SU-DHL-6 (cell line): Measurements from ENCODE around the gene PAIP1.

Experiments used
- H2AFZ ChIP-seq: fragments of 200-600 bp; sonication (generic); 2 replicates; pipeline ENCODE4 v1.6.1; 2014; ENCODE audit warnings: low read depth, mild to moderate bottlenecking, moderate library complexity, mixed read lengths, antibody characterized with exemption, low read length; ENCODE audit not compliant: severe bottlenecking
- H3F3A ChIP-seq: fragments of 200-600 bp; shearing (Covaris generic); 2 replicates; pipeline ENCODE4 v1.6.0; 2016; ENCODE audit warnings: antibody characterized with exemption, mild to moderate bottlenecking; ENCODE audit not compliant: insufficient read depth
- H3K27ac ChIP-seq: fragments of 200-600 bp; sonication (generic); 2 replicates; pipeline ENCODE4 v1.5.1; 2016; ENCODE audit warnings: low read depth, mild to moderate bottlenecking, low read length, moderate library complexity, mixed read lengths
- H3K27me3 ChIP-seq: fragments of 200-600 bp; sonication (generic), shearing (Covaris generic); 2 replicates; pipeline ENCODE4 v1.6.0; 2014; ENCODE audit warnings: mild to moderate bottlenecking, low read length
- H3K36me3 ChIP-seq: fragments of 200-600 bp; sonication (generic); 2 replicates; pipeline ENCODE4 v1.6.1; 2014; ENCODE audit warnings: mild to moderate bottlenecking, low read length, mixed read lengths
- H3K4me2 ChIP-seq: fragments of 300-600, 200-600 bp; shearing (Covaris generic), sonication (generic); 2 replicates; pipeline ENCODE4 v1.6.0; 2014; ENCODE audit warnings: low read length, low read depth, mild to moderate bottlenecking; ENCODE audit not compliant: poor library complexity, severe bottlenecking
- H3K4me3 ChIP-seq: fragments of 200-600 bp; sonication (generic); 2 replicates; pipeline ENCODE4 v1.5.1; 2014; ENCODE audit warnings: antibody characterized with exemption, low read length, mild to moderate bottlenecking, mixed read lengths; ENCODE audit not compliant: insufficient read depth, poor library complexity, severe bottlenecking
- H3K79me2 ChIP-seq: fragments of 200-600 bp; sonication (generic); 2 replicates; pipeline ENCODE4 v1.6.1; 2014; ENCODE audit warnings: mild to moderate bottlenecking, low read length, moderate library complexity; ENCODE audit not compliant: insufficient read depth
- H3K9ac ChIP-seq: fragments of 200-600 bp; sonication (generic); 2 replicates; pipeline ENCODE4 v1.7.0; 2014; ENCODE audit warnings: mild to moderate bottlenecking, low read length
- H3K9me2 ChIP-seq: fragments of 200-600 bp; sonication (generic); replicated peaks from 2 replicates; pipeline ENCODE4 v1.6.1; 2014; ENCODE audit warnings: low read length; ENCODE audit not compliant: insufficient read depth
- H3K9me3 ChIP-seq: fragments of 200-600 bp; sonication (generic); 2 replicates; pipeline ENCODE4 v1.6.1; 2014; ENCODE audit warnings: low read length, mixed read lengths; ENCODE audit not compliant: insufficient read depth
- H4K20me1 ChIP-seq: fragments of 200-600 bp; sonication (generic); 2 replicates; pipeline ENCODE4 v1.6.1; 2014; ENCODE audit warnings: low read depth, mild to moderate bottlenecking, antibody characterized with exemption, low read length, moderate library complexity, mixed read lengths
- CTCF ChIP-seq: fragments of 200-600 bp; sonication (generic); IDR thresholded peaks from one replicate; pipeline ENCODE4 v1.5.1; 2017; ENCODE audit warnings: antibody characterized with exemption, mild to moderate bottlenecking, low read length, moderate library complexity; ENCODE audit not compliant: insufficient read depth, poor library complexity, severe bottlenecking
- EZH2phosphoT487 ChIP-seq: fragments of 200-600 bp; sonication (generic), shearing (Covaris generic); conservative IDR thresholded peaks from 2 replicates; pipeline ENCODE4 v1.6.1; 2018; ENCODE audit warnings: mild to moderate bottlenecking, antibody characterized with exemption, low read length, moderate library complexity, mixed read lengths

The PAIP1 gene

DNA sequence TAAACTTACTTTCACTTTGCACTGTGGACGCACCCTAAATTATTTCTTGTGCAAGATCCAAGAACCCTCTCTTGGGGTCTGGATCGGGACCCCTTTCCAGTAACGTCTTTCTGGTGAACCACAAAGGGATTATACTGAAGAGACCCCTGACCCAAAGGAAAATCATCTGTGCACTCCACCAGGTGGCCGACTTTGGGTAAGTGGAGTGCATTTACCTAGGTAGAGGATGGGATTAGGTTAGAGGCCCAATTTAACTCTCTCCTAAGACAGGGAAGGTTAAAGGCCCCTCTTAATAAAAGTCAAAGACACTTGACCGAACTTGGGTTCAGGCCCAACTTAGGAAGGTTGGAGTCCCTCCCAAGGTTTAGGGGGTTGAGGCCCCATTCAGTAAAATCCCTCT is 8.2 kb upstream of the PAIP1 start:
- Histone ChIP-seq H3K9ac (no peak overlapping the region), H3K9me3 (no peaks in the 10 kb centered on the region), H3K4me3 (no peak overlapping the region), H3K9me2 (no peaks in the 10 kb centered on the region), H3K27me3 (no peaks in the 10 kb centered on the region), H3K36me3 (no peaks in the 10 kb centered on the region), H3K79me2 (no peaks in the 10 kb centered on the region), H3K4me2 (no peak overlapping the region), H2AFZ (no peak overlapping the region), H3K27ac (no peak overlapping the region), H4K20me1 (no peaks in the 10 kb centered on the region), H3F3A (no peaks in the 10 kb centered on the region)
- no peak for TF ChIP-seq CTCF
- no peak for TF ChIP-seq EZH2phosphoT487

DNA sequence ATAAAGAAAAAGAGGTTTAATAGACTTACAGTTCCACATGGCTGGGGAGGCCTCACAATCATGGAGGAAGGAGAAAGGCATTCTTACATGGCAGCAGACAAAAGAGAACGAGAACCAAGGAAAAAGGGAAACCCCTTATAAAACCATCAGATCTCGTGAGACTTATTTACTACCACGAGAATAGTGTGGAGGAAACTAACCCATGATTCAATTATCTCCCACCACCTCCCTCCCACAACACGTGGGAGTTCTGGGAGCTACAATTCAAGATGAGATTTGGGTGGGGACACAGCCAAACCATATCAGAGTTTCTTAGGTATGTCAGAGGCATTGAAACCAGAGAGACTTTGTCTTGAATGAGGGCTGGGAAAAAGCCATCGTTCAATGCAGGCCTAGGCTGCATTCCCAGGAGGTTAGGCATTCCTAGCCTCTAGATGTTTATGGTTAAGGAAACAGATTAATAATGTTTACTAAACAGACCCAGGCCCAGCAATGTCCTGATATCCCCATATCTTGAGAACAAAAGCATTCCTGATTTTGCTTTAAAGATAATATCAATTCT is 7.5 kb upstream of the PAIP1 start:
- Histone ChIP-seq H3K9me2 (no peaks in the 10 kb centered on the region), H3K79me2 (no peaks in the 10 kb centered on the region), H3K4me3 (no peak overlapping the region), H3K4me2 (no peak overlapping the region), H3K27me3 (no peaks in the 10 kb centered on the region), H3K27ac (no peak overlapping the region), H2AFZ (no peak overlapping the region), H3F3A (no peaks in the 10 kb centered on the region), H3K9me3 (no peaks in the 10 kb centered on the region), H3K9ac (no peak overlapping the region), H4K20me1 (no peaks in the 10 kb centered on the region), H3K36me3 (no peaks in the 10 kb centered on the region)
- TF ChIP-seq CTCF (no peak), EZH2phosphoT487 (no peak)

- H3K9me3 ChIP-seq: no peaks in the 10 kb centered on the region
- H3K4me2 ChIP-seq: no peak overlapping the region
- no peaks in the 10 kb centered on the region for H3K27me3 ChIP-seq
- no peaks in the 10 kb centered on the region for H3K9me2 ChIP-seq
- no peaks in the 10 kb centered on the region for H4K20me1 ChIP-seq
- H3K79me2 ChIP-seq: no peaks in the 10 kb centered on the region
- no peaks in the 10 kb centered on the region for H3K36me3 ChIP-seq
- no peak overlapping the region for H2AFZ ChIP-seq
- H3K9ac ChIP-seq: no peak overlapping the region
- TF ChIP-seq EZH2phosphoT487 (no peak), CTCF (no peak)
- H3K27ac ChIP-seq: no peak overlapping the region
- H3F3A ChIP-seq: peaks cover 5% of the 10 kb centered on the region; the same call in 1 of the 2 replicates
- H3K4me3 ChIP-seq: no peak overlapping the region
Observed at GRCh38 chr5:43563321-43563720, 6.4 kb upstream of the PAIP1 start.

GRCh38 chr5:43561356-43561755 is 4.5 kb upstream of the PAIP1 start:
- no peak for TF ChIP-seq EZH2phosphoT487
- TF ChIP-seq CTCF: no peak
- H3K4me3 ChIP-seq: no peak overlapping the region
- H4K20me1 ChIP-seq: no peaks in the 10 kb centered on the region
- H3K27me3 ChIP-seq: no peaks in the 10 kb centered on the region
- no peak overlapping the region for H3K4me2 ChIP-seq
- no peak overlapping the region for H3K27ac ChIP-seq
- peaks cover 8% of the 10 kb centered on the region; the same call in 1 of the 2 replicates for H3F3A ChIP-seq
- H3K9me3 ChIP-seq: no peaks in the 10 kb centered on the region
- H3K9ac ChIP-seq: no peak overlapping the region
- peaks cover under 1% of the 10 kb centered on the region for H3K79me2 ChIP-seq
- H3K9me2 ChIP-seq: no peaks in the 10 kb centered on the region
- no peaks in the 10 kb centered on the region for H3K36me3 ChIP-seq
- no peak overlapping the region for H2AFZ ChIP-seq
